DOHH2 (cell line): ENCODE measurements around the gene CD177.
"Not testable (repeated sequence)": the region's sequence is repeated elsewhere in the genome, so short reads cannot be mapped to it uniquely, and the experiment has no call there.

Source experiments
- EZH2phosphoT487 ChIP-seq: fragments of 200-600 bp; sonication (generic); IDR thresholded peaks from 2 replicates; pipeline ENCODE4 v1.6.1; 2017; ENCODE audit warnings: borderline replicate concordance, mild to moderate bottlenecking, antibody characterized with exemption, low read length, moderate library complexity, mixed read lengths
- TF ChIP-seq, protein P1 (sequence below): fragments of 200-600 bp; sonication (generic); IDR thresholded peaks from one replicate; pipeline ENCODE4 v1.5.1; 2014; ENCODE audit warnings: antibody characterized with exemption, mild to moderate bottlenecking, low read depth, low read length; ENCODE audit not compliant: poor library complexity, severe bottlenecking

DNA sequence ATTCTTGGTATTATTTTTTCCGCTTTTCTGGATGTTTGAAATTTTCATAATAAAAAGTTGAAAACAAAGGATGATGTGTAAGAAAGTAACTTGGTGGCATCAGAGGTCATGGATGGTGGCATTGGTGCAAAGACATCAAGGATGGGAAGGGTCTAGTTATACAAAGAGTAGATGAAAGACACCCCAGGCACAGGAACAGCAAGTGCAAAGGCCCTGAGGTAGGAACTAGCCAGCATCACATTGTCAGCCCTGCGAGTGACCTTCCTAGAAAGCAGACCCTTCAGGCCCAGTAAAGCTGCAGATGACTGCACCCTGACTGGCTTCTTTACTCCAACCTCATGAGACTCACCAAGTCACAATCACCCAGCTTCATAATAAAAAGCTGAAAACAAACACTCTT, 17.0 kb upstream of the CD177 start:
- TF ChIP-seq, protein P1, sequence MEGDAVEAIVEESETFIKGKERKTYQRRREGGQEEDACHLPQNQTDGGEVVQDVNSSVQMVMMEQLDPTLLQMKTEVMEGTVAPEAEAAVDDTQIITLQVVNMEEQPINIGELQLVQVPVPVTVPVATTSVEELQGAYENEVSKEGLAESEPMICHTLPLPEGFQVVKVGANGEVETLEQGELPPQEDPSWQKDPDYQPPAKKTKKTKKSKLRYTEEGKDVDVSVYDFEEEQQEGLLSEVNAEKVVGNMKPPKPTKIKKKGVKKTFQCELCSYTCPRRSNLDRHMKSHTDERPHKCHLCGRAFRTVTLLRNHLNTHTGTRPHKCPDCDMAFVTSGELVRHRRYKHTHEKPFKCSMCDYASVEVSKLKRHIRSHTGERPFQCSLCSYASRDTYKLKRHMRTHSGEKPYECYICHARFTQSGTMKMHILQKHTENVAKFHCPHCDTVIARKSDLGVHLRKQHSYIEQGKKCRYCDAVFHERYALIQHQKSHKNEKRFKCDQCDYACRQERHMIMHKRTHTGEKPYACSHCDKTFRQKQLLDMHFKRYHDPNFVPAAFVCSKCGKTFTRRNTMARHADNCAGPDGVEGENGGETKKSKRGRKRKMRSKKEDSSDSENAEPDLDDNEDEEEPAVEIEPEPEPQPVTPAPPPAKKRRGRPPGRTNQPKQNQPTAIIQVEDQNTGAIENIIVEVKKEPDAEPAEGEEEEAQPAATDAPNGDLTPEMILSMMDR = not testable (repeated sequence)
- not testable (repeated sequence) for TF ChIP-seq EZH2phosphoT487
